Measurements from ENCODE around the gene TLE1. TPM values are rescaled to one million over a fixed set of nuclear protein-coding genes. Genes with fewer than 3 reads are reported as not detected.

The TLE1 gene
- total and polyA plus RNA-seq, 9 donors, result 25.8 to 58.1 (median 41.1) TPM

DNA sequence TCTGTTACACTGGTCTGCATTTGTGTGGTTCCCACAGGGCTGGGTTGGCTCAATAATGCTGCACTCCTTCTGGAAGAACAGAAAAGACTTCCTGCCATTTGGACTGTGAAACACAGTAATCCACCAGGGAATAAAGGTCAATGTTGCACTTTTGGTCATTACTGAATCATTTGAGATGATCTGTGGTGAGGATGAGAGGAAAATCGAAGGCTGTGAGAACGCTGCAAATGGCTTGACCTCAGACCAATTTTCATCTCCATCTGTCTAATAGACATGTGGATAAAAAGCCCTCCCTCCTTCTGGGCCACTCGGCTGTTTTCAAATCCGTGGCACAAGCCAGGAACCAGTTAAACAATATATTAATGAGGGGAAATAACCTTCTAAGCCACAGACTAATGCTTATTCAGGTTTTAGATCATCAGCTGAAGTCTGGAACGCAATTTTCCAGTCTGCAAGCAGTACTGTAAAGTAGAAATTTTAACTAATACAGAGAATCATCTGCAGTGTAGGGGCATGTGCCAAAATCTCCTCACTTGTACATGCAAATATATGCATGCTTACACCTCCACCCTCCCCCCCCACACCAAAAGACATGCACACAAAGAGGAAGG, 20.2 kb downstream of the TLE1 start:
- intact Hi-C loops (cut with DNase I), result loop anchor here in 1 of 4 donors (10.0 kb wide), 1 partner anchor 54 kb away; no protein-coding TSS in a partner anchor
- H3K27me3 ChIP-seq, result no peaks in the 10 kb centered on the region
- no peaks in the 10 kb centered on the region for H3K36me3 ChIP-seq
- H3K27ac ChIP-seq, result no peak overlapping the region
- 28 to 50% (median 46%) methylated on average over 5 of the region's 5 CpGs for WGBS, 3 donors
- DNase-seq, result no peak
- TF ChIP-seq EP300 (IDR thresholded peaks at IDR 0.05), result no peak
- TF ChIP-seq POLR2A (IDR thresholded peaks at IDR 0.05), result no peak
- TF ChIP-seq, protein P1, sequence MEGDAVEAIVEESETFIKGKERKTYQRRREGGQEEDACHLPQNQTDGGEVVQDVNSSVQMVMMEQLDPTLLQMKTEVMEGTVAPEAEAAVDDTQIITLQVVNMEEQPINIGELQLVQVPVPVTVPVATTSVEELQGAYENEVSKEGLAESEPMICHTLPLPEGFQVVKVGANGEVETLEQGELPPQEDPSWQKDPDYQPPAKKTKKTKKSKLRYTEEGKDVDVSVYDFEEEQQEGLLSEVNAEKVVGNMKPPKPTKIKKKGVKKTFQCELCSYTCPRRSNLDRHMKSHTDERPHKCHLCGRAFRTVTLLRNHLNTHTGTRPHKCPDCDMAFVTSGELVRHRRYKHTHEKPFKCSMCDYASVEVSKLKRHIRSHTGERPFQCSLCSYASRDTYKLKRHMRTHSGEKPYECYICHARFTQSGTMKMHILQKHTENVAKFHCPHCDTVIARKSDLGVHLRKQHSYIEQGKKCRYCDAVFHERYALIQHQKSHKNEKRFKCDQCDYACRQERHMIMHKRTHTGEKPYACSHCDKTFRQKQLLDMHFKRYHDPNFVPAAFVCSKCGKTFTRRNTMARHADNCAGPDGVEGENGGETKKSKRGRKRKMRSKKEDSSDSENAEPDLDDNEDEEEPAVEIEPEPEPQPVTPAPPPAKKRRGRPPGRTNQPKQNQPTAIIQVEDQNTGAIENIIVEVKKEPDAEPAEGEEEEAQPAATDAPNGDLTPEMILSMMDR (IDR thresholded peaks at IDR 0.05), result no peak
- H3K4me3 ChIP-seq, result no peak overlapping the region
- H3K9me3 ChIP-seq, result no peaks in the 10 kb centered on the region
- peaks cover 17% of the 10 kb centered on the region for H3K4me1 ChIP-seq (ENCODE audit: insufficient read depth)

DNA sequence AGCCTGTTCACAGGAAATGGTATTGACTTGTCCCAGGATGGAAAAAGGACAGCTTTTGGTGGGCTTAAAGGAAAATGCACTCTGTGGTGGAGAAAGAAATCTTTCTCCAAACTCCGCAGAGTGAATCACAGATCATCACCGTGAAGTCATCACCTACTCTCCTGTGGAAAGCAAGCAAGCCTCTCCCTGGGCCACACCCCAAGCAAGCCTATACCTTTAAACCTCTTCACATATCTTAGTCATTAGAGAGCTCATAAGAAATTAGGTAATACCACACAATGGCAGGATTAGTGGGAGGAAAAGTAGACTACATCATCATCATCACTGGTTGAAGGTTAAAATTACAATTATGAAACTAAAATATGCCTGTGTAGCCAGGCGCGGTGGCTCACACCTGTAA, 23.2 kb downstream of the TLE1 start:
- no peak overlapping the region for H3K4me3 ChIP-seq
- H3K4me1 ChIP-seq (ENCODE audit: insufficient read depth), result peaks cover 15% of the 10 kb centered on the region
- no peak for DNase-seq
- TF ChIP-seq, protein P1 (IDR thresholded peaks at IDR 0.05), result no peak
- TF ChIP-seq POLR2A (IDR thresholded peaks at IDR 0.05), result no peak
- no peak for TF ChIP-seq EP300 (IDR thresholded peaks at IDR 0.05)
- intact Hi-C loops (cut with DNase I), result loop anchor here in 1 of 4 donors (10.0 kb wide), 1 partner anchor 51 kb away; no protein-coding TSS in a partner anchor
- no peak overlapping the region for H3K27ac ChIP-seq
- WGBS, 3 donors, result 96 to 97% (median 97%) methylated on average over 4 of the region's 4 CpGs
- H3K27me3 ChIP-seq, result no peaks in the 10 kb centered on the region
- no peaks in the 10 kb centered on the region for H3K9me3 ChIP-seq
- no peaks in the 10 kb centered on the region for H3K36me3 ChIP-seq

DNA sequence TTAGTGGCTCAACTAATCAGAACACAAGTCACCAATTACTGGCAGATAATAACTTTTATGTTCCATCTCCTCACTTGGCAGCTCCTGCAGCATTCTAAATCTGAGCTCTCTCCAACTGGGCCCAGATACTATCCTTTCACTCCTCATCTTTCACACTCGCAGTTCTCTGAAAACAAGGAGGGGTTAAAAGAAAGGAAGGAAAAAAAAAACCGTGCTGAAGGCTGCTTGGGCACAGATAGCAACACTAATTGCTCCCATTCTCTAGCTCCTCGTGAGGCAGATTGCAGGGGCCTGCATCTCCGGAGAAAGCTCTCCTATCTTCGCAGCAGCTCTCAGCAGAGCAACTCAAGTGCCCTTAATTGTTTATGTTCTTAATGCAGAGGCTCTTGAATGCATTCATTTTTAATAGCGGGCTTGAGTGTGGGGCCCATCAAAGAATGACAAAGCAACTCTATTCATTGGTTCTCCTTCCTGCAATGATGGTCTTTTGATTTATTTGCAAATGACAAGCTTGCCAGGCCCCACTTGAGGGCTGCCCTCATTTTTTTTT, 23.9 kb downstream of the TLE1 start:
- Histone ChIP-seq H3K36me3 (no peaks in the 10 kb centered on the region), H3K4me3 (no peak overlapping the region), H3K9me3 (no peaks in the 10 kb centered on the region), H3K4me1 (ENCODE audit: insufficient read depth) (peaks cover 15% of the 10 kb centered on the region), H3K27me3 (no peaks in the 10 kb centered on the region), H3K27ac (no peak overlapping the region)
- intact Hi-C loops (cut with DNase I), result loop anchor here in 1 of 4 donors (10.0 kb wide), 1 partner anchor 51 kb away; no protein-coding TSS in a partner anchor
- 9 to 19% (median 9%) methylated on average over 6 of the region's 6 CpGs for WGBS, 3 donors
- no peak for DNase-seq
- TF ChIP-seq, protein P1 (IDR thresholded peaks at IDR 0.05), result no peak
- TF ChIP-seq POLR2A (IDR thresholded peaks at IDR 0.05), result no peak
- TF ChIP-seq EP300 (IDR thresholded peaks at IDR 0.05), result no peak

DNA sequence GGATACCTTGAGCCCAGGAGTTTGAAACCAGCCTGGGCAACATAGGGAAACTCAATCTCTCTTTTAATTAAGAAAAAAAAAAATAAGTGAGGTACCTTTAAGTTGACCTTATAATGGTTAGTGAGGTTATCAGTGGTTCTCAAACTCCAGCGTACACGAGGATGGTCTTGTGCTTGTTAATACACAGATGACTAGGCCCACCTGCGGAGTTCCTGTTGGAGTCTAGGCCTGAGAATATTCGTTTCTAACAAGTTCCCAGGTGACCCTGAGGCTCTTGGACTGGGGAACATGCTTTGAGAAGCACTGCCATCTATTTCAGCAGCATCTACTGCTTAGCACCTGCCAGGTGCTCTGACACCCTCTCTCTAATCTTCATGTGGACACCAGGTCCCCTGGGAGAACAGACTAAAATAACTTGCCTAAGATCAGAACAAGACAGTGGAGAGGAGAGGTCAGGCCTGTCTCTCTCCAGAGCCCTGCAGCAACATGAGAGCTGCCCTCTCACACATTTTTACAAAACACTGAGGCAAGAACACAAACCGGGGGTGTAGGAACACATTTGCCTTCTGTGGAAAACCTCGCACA, 24.6 kb downstream of the TLE1 start:
- no peak overlapping the region for H3K27ac ChIP-seq
- no peaks in the 10 kb centered on the region for H3K27me3 ChIP-seq
- no peak for DNase-seq
- 41 to 48% (median 41%) methylated on average over 6 of the region's 6 CpGs for WGBS, 3 donors
- intact Hi-C loops (cut with DNase I), result loop anchor here in 1 of 4 donors (10.0 kb wide), 1 partner anchor 50 kb away; no protein-coding TSS in a partner anchor
- H3K36me3 ChIP-seq, result no peaks in the 10 kb centered on the region
- H3K4me3 ChIP-seq, result no peak overlapping the region
- no peaks in the 10 kb centered on the region for H3K9me3 ChIP-seq
- TF ChIP-seq EP300 (IDR thresholded peaks at IDR 0.05) (no peak), POLR2A (IDR thresholded peaks at IDR 0.05) (no peak)
- TF ChIP-seq, protein P1 (IDR thresholded peaks at IDR 0.05), result no peak
- H3K4me1 ChIP-seq (ENCODE audit: insufficient read depth), result peaks cover 15% of the 10 kb centered on the region
